Effector memory CD8-positive, alpha-beta T cell (primary cell): ENCODE data around the gene ARID4B.

ENCODE experiments used
- ATAC-seq: fragments of 150-1000 bp; cut with Tn5 transposase; replicated peaks from 2 replicates; pipeline ENCODE4 v1.10.0; 2021; ENCODE audit warnings: mild to moderate bottlenecking, moderate library complexity
- DNase-seq, 3 experiments: peaks; one replicate each; pipeline ENCODE4 v3.0.0; 2021
- H3K27ac Mint-ChIP-seq, 2 donors: one replicate each; pipeline ENCODE4 v1.8.0; 2022; ENCODE audit warnings: mild to moderate bottlenecking in 2 of 2, mixed read lengths in 2 of 2, moderate library complexity in 2 of 2
- H3K27me3 Mint-ChIP-seq, 2 donors: one replicate each; pipeline ENCODE4 v1.8.0; 2022; ENCODE audit warnings: mixed read lengths in 2 of 2
- H3K36me3 Mint-ChIP-seq: one replicate; pipeline ENCODE4 v1.8.0; 2022; ENCODE audit warnings: mild to moderate bottlenecking, moderate library complexity, mixed read lengths; ENCODE audit not compliant: insufficient read depth
- H3K4me1 Mint-ChIP-seq, 2 donors: one replicate each; pipeline ENCODE4 v1.8.0; 2022; ENCODE audit warnings: low read depth in 2 of 2, mixed read lengths in 2 of 2
- H3K4me3 Mint-ChIP-seq, 2 donors: one replicate each; pipeline ENCODE4 v1.8.0; 2022; ENCODE audit warnings: mild to moderate bottlenecking in 2 of 2, mixed read lengths in 2 of 2, moderate library complexity in 2 of 2
- H3K9me3 Mint-ChIP-seq, 2 donors: one replicate each; pipeline ENCODE4 v1.8.0; 2022; ENCODE audit warnings: mixed read lengths in 2 of 2

ARID4B gene

GRCh38 chr1:235299169-235299858, 28.7 kb downstream of the ARID4B start:
- Mint-ChIP-seq H3K27ac (peak overlapping the region; percentile 51 to 89), H3K4me3 (peak overlapping the region; percentile 47 to 68), H3K9me3 (no peaks in the 10 kb centered on the region), H3K27me3 (no peaks in the 10 kb centered on the region), H3K36me3 (peaks cover 57% of the 10 kb centered on the region), H3K4me1 (peaks cover 35 to 52% of the 10 kb centered on the region in 2 donors)
- DNase-seq (no peak), ATAC-seq (no peak)

DNA sequence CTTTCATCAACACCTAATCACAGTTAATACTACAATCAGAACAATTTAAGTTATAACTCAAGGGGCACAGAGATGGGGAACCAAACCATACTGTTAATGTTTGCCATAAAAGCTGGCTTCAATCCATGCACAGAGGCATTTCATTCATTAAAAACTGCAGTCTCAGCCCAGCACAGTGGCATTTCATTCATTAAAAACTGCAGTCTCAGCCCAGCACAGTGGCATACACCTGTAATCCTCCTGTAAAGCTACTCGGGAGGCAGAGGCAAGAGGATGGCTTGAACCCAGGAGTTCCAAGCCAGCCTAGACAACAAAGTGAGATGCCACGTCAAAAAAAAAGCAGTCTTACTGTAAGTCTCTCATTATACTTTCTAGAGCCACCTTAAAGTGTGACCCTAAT, 29.2 kb downstream of the ARID4B start:
- no peak for ATAC-seq
- no peaks in the 10 kb centered on the region for H3K9me3 Mint-ChIP-seq
- no peak for DNase-seq
- H3K4me3 Mint-ChIP-seq, result peak overlapping the region; percentile 47 to 68
- no peaks in the 10 kb centered on the region for H3K27me3 Mint-ChIP-seq
- H3K4me1 Mint-ChIP-seq, result peaks cover 33 to 48% of the 10 kb centered on the region in 2 donors
- H3K27ac Mint-ChIP-seq, result peak overlapping the region; percentile 51 to 89
- H3K36me3 Mint-ChIP-seq, result peaks cover 57% of the 10 kb centered on the region

DNA sequence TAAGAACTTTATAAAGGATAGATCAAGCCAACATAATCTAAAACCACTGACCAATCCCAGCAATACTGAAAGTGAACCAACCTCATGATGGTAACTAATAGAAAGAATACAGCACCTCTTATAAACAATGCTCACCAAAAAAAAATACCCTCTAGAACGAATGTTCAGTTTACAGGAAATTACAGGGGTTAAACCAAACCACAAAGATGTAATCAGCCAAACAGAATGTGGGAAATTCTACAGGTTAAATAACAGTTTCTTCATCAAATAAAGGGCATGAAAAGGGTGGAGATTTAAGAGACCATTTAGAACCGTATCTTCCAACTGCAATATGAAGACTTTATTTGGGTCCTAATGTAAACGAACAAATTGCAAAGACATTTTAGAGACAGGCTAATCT, 30.4 kb downstream of the ARID4B start:
- peaks cover 53% of the 10 kb centered on the region for H3K36me3 Mint-ChIP-seq
- H3K27ac Mint-ChIP-seq, result peak overlapping the region; percentile 69 to 86
- peaks cover 35 to 46% of the 10 kb centered on the region in 2 donors for H3K4me1 Mint-ChIP-seq
- DNase-seq (no peak), ATAC-seq (peak; percentile 88)
- H3K27me3 Mint-ChIP-seq, result no peaks in the 10 kb centered on the region
- H3K4me3 Mint-ChIP-seq, result peak overlapping the region; percentile 65 to 66
- no peaks in the 10 kb centered on the region for H3K9me3 Mint-ChIP-seq

DNA sequence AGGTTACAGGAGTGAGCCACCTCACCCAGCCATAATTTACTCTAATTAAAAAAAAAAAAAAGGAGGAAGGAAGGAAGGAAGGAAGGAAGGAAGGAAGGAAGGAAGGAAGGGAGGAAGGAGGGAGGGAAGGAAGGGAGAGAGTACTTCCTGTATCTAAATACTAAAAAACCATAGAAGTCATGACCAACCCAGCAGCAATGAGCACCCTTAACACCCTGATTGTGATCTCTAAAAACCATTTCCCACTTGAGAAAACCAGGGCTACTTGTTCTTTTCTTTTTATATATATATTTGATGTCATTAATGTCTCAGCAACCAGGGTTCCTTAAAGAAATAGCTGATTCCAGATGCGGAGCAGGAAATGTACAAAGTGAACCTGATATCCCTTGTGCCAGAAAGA, 31.2 kb downstream of the ARID4B start:
- DNase-seq (no peak), ATAC-seq (peak; percentile 39)
- Mint-ChIP-seq H3K4me1 (peaks cover 31 to 43% of the 10 kb centered on the region in 2 donors), H3K27me3 (no peaks in the 10 kb centered on the region), H3K36me3 (peaks cover 49% of the 10 kb centered on the region), H3K9me3 (no peaks in the 10 kb centered on the region), H3K4me3 (peak overlapping the region; percentile 65 to 66), H3K27ac (peak overlapping the region; percentile 69 to 86)

- Mint-ChIP-seq H3K36me3 (peaks cover 44% of the 10 kb centered on the region), H3K27ac (peak overlapping the region; percentile 69 to 86), H3K27me3 (no peaks in the 10 kb centered on the region), H3K9me3 (no peaks in the 10 kb centered on the region), H3K4me1 (peaks cover 30 to 44% of the 10 kb centered on the region in 2 donors), H3K4me3 (no peak overlapping the region)
- no peak for DNase-seq
- ATAC-seq, result no peak
Observed at GRCh38 chr1:235295902-235296350, 32.1 kb downstream of the ARID4B start.

DNA sequence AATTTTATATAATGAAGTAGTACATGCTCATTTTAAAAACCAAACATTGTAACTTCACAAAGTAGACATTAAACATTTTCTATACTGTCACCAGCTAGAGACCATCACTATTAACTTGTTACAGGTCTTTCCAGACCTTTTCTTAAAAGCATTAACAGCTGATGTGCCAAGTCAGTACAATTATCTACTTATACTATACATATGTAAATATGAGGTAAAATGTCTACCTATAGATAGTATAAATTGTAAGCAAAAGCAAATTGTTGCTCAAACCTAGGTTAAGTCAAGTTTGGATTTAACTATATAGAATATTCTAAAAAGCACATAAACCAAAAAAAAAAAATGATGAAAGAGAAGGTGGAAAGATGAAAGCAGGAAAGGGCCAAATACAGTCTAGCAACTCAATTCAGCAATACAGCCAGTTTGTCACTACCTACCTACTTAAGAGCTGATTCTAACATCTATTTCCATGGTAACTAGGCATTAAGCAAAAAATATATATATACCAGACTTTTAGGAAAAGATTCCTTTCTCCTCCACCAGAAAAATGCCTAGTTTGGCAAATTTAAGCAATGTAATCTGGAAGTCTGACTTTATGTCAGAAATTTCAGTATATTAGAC, 34.5 kb downstream of the ARID4B start:
- Mint-ChIP-seq H3K4me1 (peaks cover 33 to 48% of the 10 kb centered on the region in 2 donors), H3K27ac (peak overlapping the region; percentile 1 to 44), H3K4me3 (peak overlapping the region in 1 of 2 donors; percentile 5), H3K9me3 (no peaks in the 10 kb centered on the region), H3K36me3 (peaks cover 49% of the 10 kb centered on the region), H3K27me3 (no peaks in the 10 kb centered on the region)
- DNase-seq (no peak), ATAC-seq (no peak)

DNA sequence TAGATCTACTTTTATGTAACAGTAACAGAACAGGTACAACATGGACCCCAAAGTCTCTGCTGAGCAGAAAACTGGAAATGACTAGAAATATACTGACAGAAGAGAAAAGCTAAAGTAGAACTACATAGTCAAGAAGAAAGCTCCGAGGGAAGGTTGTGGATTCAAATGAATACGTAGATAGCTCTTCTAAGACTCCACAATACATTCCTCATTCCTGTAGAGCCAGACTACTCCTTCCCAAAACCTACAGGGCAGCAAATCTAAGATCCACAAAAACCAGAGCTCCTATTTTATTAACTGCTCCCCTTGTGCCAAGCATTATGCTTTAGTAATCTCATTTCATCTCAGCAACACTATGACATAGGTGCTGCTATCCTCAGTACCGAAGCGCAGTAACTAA, 35.2 kb downstream of the ARID4B start:
- ATAC-seq (no peak), DNase-seq (no peak)
- H3K27ac Mint-ChIP-seq, result peak overlapping the region; percentile 1 to 44
- peaks cover 54% of the 10 kb centered on the region for H3K36me3 Mint-ChIP-seq
- no peak overlapping the region for H3K4me3 Mint-ChIP-seq
- H3K4me1 Mint-ChIP-seq, result peaks cover 34 to 50% of the 10 kb centered on the region in 2 donors
- H3K9me3 Mint-ChIP-seq, result no peaks in the 10 kb centered on the region
- H3K27me3 Mint-ChIP-seq, result no peaks in the 10 kb centered on the region

DNA sequence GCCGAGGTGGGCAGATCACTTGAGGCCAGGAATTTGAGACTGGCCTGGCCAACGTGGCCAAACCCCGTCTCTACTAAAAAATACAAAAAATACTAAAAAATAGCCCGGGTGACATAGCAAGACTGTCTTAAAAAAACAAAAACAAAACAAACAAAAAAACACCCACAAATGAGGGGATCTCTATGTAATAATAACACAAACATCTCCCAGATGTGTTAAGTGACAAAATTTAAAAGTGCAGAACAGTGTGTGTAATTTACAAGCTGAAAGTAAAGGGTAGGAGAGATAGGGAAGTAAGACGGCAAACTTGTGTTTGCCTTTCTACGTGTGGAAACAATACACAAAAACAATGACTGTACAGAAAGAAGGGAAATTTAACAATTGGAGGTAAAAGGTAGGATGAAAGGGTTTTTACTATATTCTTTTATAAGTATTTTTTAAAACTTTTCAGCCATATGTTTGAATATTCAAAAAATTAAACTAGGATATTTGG, 36.3 kb downstream of the ARID4B start:
- Mint-ChIP-seq H3K27ac (peak overlapping the region in 1 of 2 donors; percentile 25), H3K9me3 (no peaks in the 10 kb centered on the region), H3K36me3 (peaks cover 47% of the 10 kb centered on the region), H3K4me1 (peaks cover 35 to 56% of the 10 kb centered on the region in 2 donors), H3K4me3 (no peak overlapping the region), H3K27me3 (no peaks in the 10 kb centered on the region)
- no peak for DNase-seq
- no peak for ATAC-seq

DNA sequence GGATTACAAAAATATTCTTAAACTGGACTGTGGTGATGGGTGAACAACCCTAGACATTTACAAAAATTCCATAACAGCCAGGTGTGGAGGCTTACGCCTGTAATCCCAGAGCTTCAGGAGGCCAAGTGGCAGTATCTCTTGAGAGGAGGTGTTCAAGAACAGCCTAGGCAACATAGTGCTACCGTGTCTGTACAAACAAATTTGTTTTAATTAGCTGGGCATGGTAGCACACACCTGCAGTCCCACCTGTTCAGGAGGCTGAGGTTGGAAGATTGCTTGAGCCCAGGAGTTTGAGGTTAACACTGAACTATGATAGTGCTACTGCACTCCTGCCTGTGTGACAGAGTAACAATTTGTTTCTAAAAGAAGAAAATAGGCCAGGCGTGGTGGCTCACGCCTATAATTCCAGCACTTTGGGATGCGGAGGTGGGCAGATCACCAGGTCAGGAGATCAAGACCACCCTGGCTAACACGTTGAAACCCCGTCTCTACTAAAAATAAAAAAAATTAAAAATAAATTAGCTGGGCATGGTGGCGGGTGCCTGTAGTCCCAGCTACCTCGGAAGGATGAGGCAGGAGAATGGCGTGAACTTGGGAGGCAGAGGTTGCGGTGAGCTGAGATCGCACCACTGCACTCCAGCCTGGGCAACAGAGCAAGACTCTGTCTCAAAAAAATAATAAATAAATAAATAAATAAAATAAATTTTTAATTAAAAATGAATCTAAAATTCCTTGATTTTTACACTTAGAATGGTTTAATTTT, 37.1 kb downstream of the ARID4B start:
- H3K36me3 Mint-ChIP-seq, result peaks cover 40% of the 10 kb centered on the region
- ATAC-seq, result peak; percentile 12
- peaks cover 42 to 63% of the 10 kb centered on the region in 2 donors for H3K4me1 Mint-ChIP-seq
- H3K27ac Mint-ChIP-seq, result peak overlapping the region in 1 of 2 donors; percentile 44
- no peaks in the 10 kb centered on the region for H3K27me3 Mint-ChIP-seq
- no peak for DNase-seq
- H3K4me3 Mint-ChIP-seq, result no peak overlapping the region
- H3K9me3 Mint-ChIP-seq, result no peaks in the 10 kb centered on the region

- Mint-ChIP-seq H3K27ac (peak overlapping the region; percentile 4 to 44), H3K4me1 (peaks cover 46 to 67% of the 10 kb centered on the region in 2 donors)
Observed at GRCh38 chr1:235289859-235290739, 37.9 kb downstream of the ARID4B start.

DNA sequence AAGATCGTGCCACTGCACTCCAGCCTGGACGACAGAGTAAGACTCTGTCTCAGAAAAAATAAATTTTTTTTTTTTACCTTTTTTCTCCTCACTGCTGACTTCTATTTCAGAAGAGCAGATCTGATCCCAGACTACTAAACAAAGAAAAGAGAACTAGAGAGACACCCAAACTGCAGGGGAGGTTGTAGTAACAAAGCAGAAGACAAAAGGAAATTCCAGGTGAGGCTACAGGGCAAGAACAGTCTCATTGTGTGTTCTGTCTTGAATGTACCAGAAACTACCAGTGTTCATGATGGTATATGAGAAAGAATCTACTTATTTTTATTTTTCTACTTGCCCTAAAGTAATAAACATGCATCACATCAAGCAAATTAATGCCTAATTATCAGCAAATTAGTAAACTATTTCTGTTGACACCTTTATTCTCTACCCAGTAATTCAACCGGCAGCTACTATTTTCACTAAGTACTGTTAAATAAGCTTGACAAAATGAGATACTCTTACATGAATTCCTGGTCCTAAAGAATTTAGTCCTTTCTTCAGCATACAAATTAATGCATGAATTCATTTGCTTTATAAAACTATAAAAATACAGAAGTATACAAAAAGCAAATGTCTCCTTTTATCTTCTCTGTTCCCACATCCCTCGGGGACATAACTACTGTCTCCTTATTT, 40.6 kb downstream of the ARID4B start:
- H3K9me3 Mint-ChIP-seq, result no peaks in the 10 kb centered on the region
- no peaks in the 10 kb centered on the region for H3K27me3 Mint-ChIP-seq
- peaks cover 43 to 66% of the 10 kb centered on the region in 2 donors for H3K4me1 Mint-ChIP-seq
- peaks cover 40% of the 10 kb centered on the region for H3K36me3 Mint-ChIP-seq
- H3K27ac Mint-ChIP-seq, result peak overlapping the region; percentile 63 to 82
- DNase-seq (no peak), ATAC-seq (no peak)
- peak overlapping the region; percentile 25 to 46 for H3K4me3 Mint-ChIP-seq

More at GRCh38 chr1:235289859-235290739, 37.9 kb downstream of the ARID4B start:
- ATAC-seq (no peak), DNase-seq (no peak)
- Mint-ChIP-seq H3K36me3 (peaks cover 36% of the 10 kb centered on the region), H3K9me3 (no peaks in the 10 kb centered on the region), H3K27me3 (no peaks in the 10 kb centered on the region), H3K4me3 (peak overlapping the region in 1 of 2 donors; percentile 4)

GRCh38 chr1:235286667-235287066, 41.3 kb downstream of the ARID4B start:
- H3K4me1 Mint-ChIP-seq, result peaks cover 42 to 64% of the 10 kb centered on the region in 2 donors

More at GRCh38 chr1:235286667-235287066, 41.3 kb downstream of the ARID4B start:
- ATAC-seq (peak; percentile 14), DNase-seq (no peak)
- H3K27ac Mint-ChIP-seq, result peak overlapping the region; percentile 63 to 82
- H3K27me3 Mint-ChIP-seq, result no peaks in the 10 kb centered on the region
- H3K4me3 Mint-ChIP-seq, result peak overlapping the region; percentile 25 to 46
- H3K9me3 Mint-ChIP-seq, result no peaks in the 10 kb centered on the region
- H3K36me3 Mint-ChIP-seq, result peaks cover 45% of the 10 kb centered on the region
